Cardiac muscle cell (in vitro differentiated cells and primary cell): ENCODE data around the gene FBXO4. TPM values are rescaled to one million over a fixed set of nuclear protein-coding genes. Genes with fewer than 3 reads are reported as not detected.
"Not testable (repeated sequence)": the region's sequence is repeated elsewhere in the genome, so short reads cannot be mapped to it uniquely, and the experiment has no call there.

ENCODE experiments used
- DNase-seq, 2 donors: peaks; one replicate each; pipeline versions ENCODE4 v3.0.0 to v3.0.0-alpha.2; 2010 to 2017; ENCODE audit warnings: low read depth in 1 of 2, low spot score in 1 of 2
- H3K27ac ChIP-seq: fragments of 200-600 bp; sonication (generic); 2 replicates; pipeline ENCODE4 v1.5.1; 2016
- H3K27me3 ChIP-seq: fragments of 200-600 bp; sonication (generic); 2 replicates; pipeline ENCODE4 v1.6.0; 2016; ENCODE audit warnings: control low read depth
- H3K36me3 ChIP-seq: fragments of 200-600 bp; sonication (generic); 2 replicates; pipeline ENCODE4 v1.5.1; 2016; ENCODE audit warnings: control low read depth
- H3K4me1 ChIP-seq: fragments of 200-600 bp; sonication (generic); 2 replicates; pipeline ENCODE4 v1.8.1; 2017; ENCODE audit warnings: low read depth, mild to moderate bottlenecking, mixed run types
- H3K4me3 ChIP-seq: fragments of 200-600 bp; sonication (generic); 2 replicates; pipeline ENCODE4 v1.5.1; 2016; ENCODE audit warnings: mild to moderate bottlenecking
- H3K9me3 ChIP-seq: fragments of 200-600 bp; sonication (generic); 2 replicates; pipeline ENCODE4 v1.5.1; 2017; ENCODE audit warnings: low read depth, mild to moderate bottlenecking, control low read depth
- CTCF ChIP-seq: IDR thresholded peaks from 2 replicates; pipeline ENCODE4 v1.5.1; 2012; ENCODE audit warnings: low read depth, mild to moderate bottlenecking, low read length
- polyA plus RNA-seq: library from polyadenylated mRNA; unstranded; fragments of >200 nt; fragmentation: Nextera tagmentation; extraction: Ambion mirVana; gene quantifications from 2 replicates; pipeline ENCODE4 v1.2.1, GENCODE V29; 2016
- total RNA-seq: library from RNA; depleted of rRNA; stranded (reverse); fragments of >200 nt; gene quantifications from 2 replicates; pipeline ENCODE4 v1.2.3, GENCODE V29; 2016

The FBXO4 gene
- total and polyA plus RNA-seq, 2 experiments from 2014 or later: 2.1 to 7.1 TPM

GRCh38 chr5:41940641-41941040, 15.6 kb downstream of the FBXO4 start:
- peaks cover 3% of the 10 kb centered on the region for H3K4me1 ChIP-seq
- no peaks in the 10 kb centered on the region for H3K27me3 ChIP-seq
- H3K27ac ChIP-seq: no peak overlapping the region
- no peak for DNase-seq
- no peak for TF ChIP-seq CTCF
- H3K9me3 ChIP-seq: no peaks in the 10 kb centered on the region
- H3K36me3 ChIP-seq: no peaks in the 10 kb centered on the region
- H3K4me3 ChIP-seq: no peak overlapping the region

GRCh38 chr5:41945332-41945955, 20.4 kb downstream of the FBXO4 start:
- H3K36me3 ChIP-seq, DNase-seq, H3K27me3 ChIP-seq, H3K27ac ChIP-seq, H3K4me1 ChIP-seq, H3K4me3 ChIP-seq, H3K9me3 ChIP-seq: not testable (repeated sequence)

- Histone ChIP-seq H3K4me1 (no peaks in the 10 kb centered on the region), H3K36me3 (no peaks in the 10 kb centered on the region), H3K4me3 (no peak overlapping the region), H3K27ac (no peak overlapping the region), H3K27me3 (no peaks in the 10 kb centered on the region), H3K9me3 (no peaks in the 10 kb centered on the region)
- TF ChIP-seq CTCF: no peak
- no peak for DNase-seq
Observed at GRCh38 chr5:41951224-41951623, 26.1 kb downstream of the FBXO4 start.

GRCh38 chr5:41954286-41954685, 29.2 kb downstream of the FBXO4 start:
- no peak overlapping the region for H3K4me3 ChIP-seq
- no peaks in the 10 kb centered on the region for H3K4me1 ChIP-seq
- no peak overlapping the region for H3K27ac ChIP-seq
- DNase-seq: no peak
- no peaks in the 10 kb centered on the region for H3K36me3 ChIP-seq
- no peaks in the 10 kb centered on the region for H3K27me3 ChIP-seq
- H3K9me3 ChIP-seq: no peaks in the 10 kb centered on the region
- TF ChIP-seq CTCF: no peak

GRCh38 chr5:41955432-41956024, 30.4 kb downstream of the FBXO4 start:
- Histone ChIP-seq H3K4me3 (no peak overlapping the region), H3K27me3 (no peaks in the 10 kb centered on the region), H3K4me1 (no peaks in the 10 kb centered on the region), H3K36me3 (no peaks in the 10 kb centered on the region), H3K27ac (no peak overlapping the region), H3K9me3 (no peaks in the 10 kb centered on the region)
- DNase-seq: no peak
- no peak for TF ChIP-seq CTCF

- no peaks in the 10 kb centered on the region for H3K9me3 ChIP-seq
Observed at GRCh38 chr5:41956943-41957342, 31.9 kb downstream of the FBXO4 start.

More at GRCh38 chr5:41956943-41957342, 31.9 kb downstream of the FBXO4 start:
- no peak overlapping the region for H3K4me3 ChIP-seq
- H3K27me3 ChIP-seq: no peaks in the 10 kb centered on the region
- no peaks in the 10 kb centered on the region for H3K36me3 ChIP-seq
- no peaks in the 10 kb centered on the region for H3K4me1 ChIP-seq
- no peak for DNase-seq
- no peak overlapping the region for H3K27ac ChIP-seq
- no peak for TF ChIP-seq CTCF
